Naive B cell (primary cell): Measurements from ENCODE around the gene SCAPER. TPM values are rescaled to one million over a fixed set of nuclear protein-coding genes. Genes with fewer than 3 reads are reported as not detected.
"Not testable (repeated sequence)": the region's sequence is repeated elsewhere in the genome, so short reads cannot be mapped to it uniquely, and the experiment has no call there.

Experiments used
- ATAC-seq, 2 donors: fragments of 150-1000 bp; cut with Tn5 transposase; 2 replicates each; pipeline ENCODE4 v1.10.0; 2021; ENCODE audit warnings: low read depth in 2 of 2, mild to moderate bottlenecking in 2 of 2, moderate library complexity in 2 of 2
- DNase-seq: peaks from one replicate; pipeline ENCODE4 v3.0.0; 2022
- H3K27ac Mint-ChIP-seq, 6 donors: one replicate each; pipeline ENCODE4 v1.8.0; 2020 to 2022; ENCODE audit warnings: mild to moderate bottlenecking in 6 of 6, mixed read lengths in 6 of 6, moderate library complexity in 5 of 6, inconsistent platforms in 2 of 6
- H3K27me3 Mint-ChIP-seq, 3 donors: one replicate each; pipeline ENCODE4 v1.8.0; 2021 to 2022; ENCODE audit warnings: mixed read lengths in 3 of 3, mild to moderate bottlenecking in 1 of 3
- H3K36me3 Mint-ChIP-seq, 2 donors: one replicate each; pipeline ENCODE4 v1.8.0; 2020 to 2022; ENCODE audit warnings: mixed read lengths in 2 of 2, inconsistent platforms in 1 of 2, mild to moderate bottlenecking in 1 of 2
- H3K4me1 Mint-ChIP-seq, 3 donors: one replicate each; pipeline ENCODE4 v1.8.0; 2020 to 2022; ENCODE audit warnings: mixed read lengths in 3 of 3, inconsistent platforms in 1 of 3, mild to moderate bottlenecking in 1 of 3, moderate library complexity in 1 of 3
- H3K4me3 Mint-ChIP-seq, 8 donors: one replicate each; pipeline ENCODE4 v1.8.0; 2020 to 2022; ENCODE audit warnings: mild to moderate bottlenecking in 8 of 8, mixed read lengths in 8 of 8, moderate library complexity in 8 of 8, inconsistent platforms in 2 of 8
- H3K9me3 Mint-ChIP-seq, 7 donors: one replicate each; pipeline ENCODE4 v1.8.0; 2020 to 2022; ENCODE audit warnings: mixed read lengths in 7 of 7, mild to moderate bottlenecking in 5 of 7, inconsistent platforms in 2 of 7, moderate library complexity in 1 of 7
- polyA plus RNA-seq, 6 donors: library from polyadenylated mRNA; unstranded; fragments of 300-500 nt; fragmentation: Illumina TruSeq; gene quantifications; one replicate each; pipeline ENCODE4 v1.2.3, GENCODE V29; 2021; ENCODE audit warnings: low read depth in 6 of 6

Gene SCAPER
- polyA plus RNA-seq, 6 donors from 2014 or later: 11.2 to 38.5 (median 19.0) TPM

- no peaks in the 10 kb centered on the region for H3K27me3 Mint-ChIP-seq
- DNase-seq (no peak), ATAC-seq (no peak)
- H3K4me1 Mint-ChIP-seq: peaks cover 4 to 17% (median 13%) of the 10 kb centered on the region in 3 donors
- peaks cover 25 to 43% of the 10 kb centered on the region in 2 donors for H3K36me3 Mint-ChIP-seq
- H3K4me3 Mint-ChIP-seq: no peak overlapping the region
- H3K27ac Mint-ChIP-seq: no peak overlapping the region
- peaks cover 0 to 21% (median 12%) of the 10 kb centered on the region in 7 donors for H3K9me3 Mint-ChIP-seq
Measured at GRCh38 chr15:76829939-76830338, 75.2 kb downstream of the SCAPER start.

GRCh38 chr15:76823890-76824289 is 81.2 kb downstream of the SCAPER start:
- no peaks in the 10 kb centered on the region for H3K27me3 Mint-ChIP-seq
- H3K9me3 Mint-ChIP-seq: peaks cover 0 to 6% (median 0%) of the 10 kb centered on the region in 7 donors
- no peak overlapping the region for H3K4me3 Mint-ChIP-seq
- ATAC-seq (no peak), DNase-seq (no peak)
- peaks cover 8 to 13% of the 10 kb centered on the region in 2 donors for H3K36me3 Mint-ChIP-seq
- peaks cover 5 to 14% (median 13%) of the 10 kb centered on the region in 3 donors for H3K4me1 Mint-ChIP-seq
- no peak overlapping the region for H3K27ac Mint-ChIP-seq

GRCh38 chr15:76823303-76823702 is 81.8 kb downstream of the SCAPER start:
- no peak overlapping the region for H3K27ac Mint-ChIP-seq
- no peaks in the 10 kb centered on the region for H3K27me3 Mint-ChIP-seq
- ATAC-seq (no peak), DNase-seq (no peak)
- peaks cover 12 to 17% of the 10 kb centered on the region in 2 donors for H3K36me3 Mint-ChIP-seq
- H3K4me1 Mint-ChIP-seq: peaks cover 5 to 14% (median 13%) of the 10 kb centered on the region in 3 donors
- no peak overlapping the region for H3K4me3 Mint-ChIP-seq
- peaks cover 0 to 10% (median 3%) of the 10 kb centered on the region in 7 donors for H3K9me3 Mint-ChIP-seq

GRCh38 chr15:76818926-76819325 is 86.2 kb downstream of the SCAPER start:
- not testable (repeated sequence) for H3K4me3 Mint-ChIP-seq, ATAC-seq, DNase-seq, H3K27me3 Mint-ChIP-seq, H3K27ac Mint-ChIP-seq
- Mint-ChIP-seq H3K36me3 (peaks cover 8 to 17% of the 10 kb centered on the region in 2 donors), H3K9me3 (peaks cover 0 to 14% (median 6%) of the 10 kb centered on the region in 7 donors), H3K4me1 (peaks cover 4 to 22% (median 9%) of the 10 kb centered on the region in 3 donors)

GRCh38 chr15:76815421-76815820 is 89.7 kb downstream of the SCAPER start:
- no peak overlapping the region for H3K4me3 Mint-ChIP-seq
- peak overlapping the region in 2 of 6 donors; percentile 9 to 28 for H3K27ac Mint-ChIP-seq
- peaks cover 10 to 23% (median 11%) of the 10 kb centered on the region in 3 donors for H3K4me1 Mint-ChIP-seq
- peaks cover 14 to 23% of the 10 kb centered on the region in 2 donors for H3K36me3 Mint-ChIP-seq
- DNase-seq (no peak), ATAC-seq (no peak)
- no peaks in the 10 kb centered on the region for H3K27me3 Mint-ChIP-seq
- H3K9me3 Mint-ChIP-seq: peaks cover 0 to 24% (median 9%) of the 10 kb centered on the region in 7 donors

- no peak for DNase-seq
- Mint-ChIP-seq H3K36me3 (peaks cover 11 to 17% of the 10 kb centered on the region in 2 donors), H3K9me3 (peaks cover 0 to 15% (median 8%) of the 10 kb centered on the region in 7 donors), H3K27ac (no peak overlapping the region), H3K4me3 (no peak overlapping the region), H3K27me3 (no peaks in the 10 kb centered on the region), H3K4me1 (peaks cover 21 to 40% (median 23%) of the 10 kb centered on the region in 3 donors)
- ATAC-seq: no peak
Measured at GRCh38 chr15:76812381-76812780, 92.8 kb downstream of the SCAPER start.

- Mint-ChIP-seq H3K4me3 (peak overlapping the region in 1 of 8 donors; percentile 48), H3K4me1 (peaks cover 14 to 29% (median 23%) of the 10 kb centered on the region in 3 donors), H3K27ac (peak overlapping the region in 1 of 6 donors; percentile 7), H3K9me3 (peaks cover 0 to 13% (median 8%) of the 10 kb centered on the region in 7 donors), H3K27me3 (no peaks in the 10 kb centered on the region), H3K36me3 (peaks cover 5 to 17% of the 10 kb centered on the region in 2 donors)
- no peak for ATAC-seq
- no peak for DNase-seq
Measured at GRCh38 chr15:76809412-76810103, 95.6 kb downstream of the SCAPER start.

GRCh38 chr15:76803049-76803571 is 102.0 kb downstream of the SCAPER start:
- Mint-ChIP-seq H3K4me3 (no peak overlapping the region), H3K27me3 (no peaks in the 10 kb centered on the region), H3K4me1 (no peaks in the 10 kb centered on the region), H3K9me3 (no peaks in the 10 kb centered on the region), H3K36me3 (peaks cover 29 to 40% of the 10 kb centered on the region in 2 donors), H3K27ac (peak overlapping the region in 1 of 6 donors; percentile 17)
- ATAC-seq (no peak), DNase-seq (no peak)

- Mint-ChIP-seq H3K4me1 (no peaks in the 10 kb centered on the region), H3K36me3 (peaks cover 29 to 40% of the 10 kb centered on the region in 2 donors), H3K9me3 (no peaks in the 10 kb centered on the region), H3K27ac (peak overlapping the region in 1 of 6 donors; percentile 49), H3K4me3 (no peak overlapping the region), H3K27me3 (no peaks in the 10 kb centered on the region)
- ATAC-seq (no peak), DNase-seq (no peak)
Measured at GRCh38 chr15:76802411-76802810, 102.7 kb downstream of the SCAPER start.

- Mint-ChIP-seq H3K36me3 (peaks cover 29 to 49% of the 10 kb centered on the region in 2 donors), H3K9me3 (no peaks in the 10 kb centered on the region), H3K4me3 (no peak overlapping the region), H3K27ac (no peak overlapping the region), H3K4me1 (no peaks in the 10 kb centered on the region), H3K27me3 (no peaks in the 10 kb centered on the region)
- ATAC-seq: no peak
- DNase-seq: no peak
Measured at GRCh38 chr15:76799760-76800159, 105.4 kb downstream of the SCAPER start.

- no peak overlapping the region for H3K4me3 Mint-ChIP-seq
- no peak for DNase-seq
- no peaks in the 10 kb centered on the region for H3K4me1 Mint-ChIP-seq
- ATAC-seq: no peak
- peaks cover 38 to 62% of the 10 kb centered on the region in 2 donors for H3K36me3 Mint-ChIP-seq
- H3K27ac Mint-ChIP-seq: peak overlapping the region in 1 of 6 donors; percentile 60
- H3K27me3 Mint-ChIP-seq: no peaks in the 10 kb centered on the region
- peaks cover 0 to 16% (median 2%) of the 10 kb centered on the region in 7 donors for H3K9me3 Mint-ChIP-seq
Measured at GRCh38 chr15:76795217-76795616, 109.9 kb downstream of the SCAPER start.

GRCh38 chr15:76793162-76793561 is 112.0 kb downstream of the SCAPER start:
- Mint-ChIP-seq H3K27ac (no peak overlapping the region), H3K27me3 (no peaks in the 10 kb centered on the region), H3K4me1 (no peaks in the 10 kb centered on the region), H3K36me3 (peaks cover 30 to 52% of the 10 kb centered on the region in 2 donors), H3K4me3 (no peak overlapping the region), H3K9me3 (peaks cover 0 to 16% (median 2%) of the 10 kb centered on the region in 7 donors)
- DNase-seq: no peak
- no peak for ATAC-seq

GRCh38 chr15:76791511-76791910 is 113.6 kb downstream of the SCAPER start:
- Mint-ChIP-seq H3K36me3 (peaks cover 30 to 46% of the 10 kb centered on the region in 2 donors), H3K9me3 (peaks cover 0 to 16% (median 2%) of the 10 kb centered on the region in 7 donors), H3K27ac (peak overlapping the region in 1 of 6 donors; percentile 54), H3K27me3 (no peaks in the 10 kb centered on the region), H3K4me3 (no peak overlapping the region), H3K4me1 (no peaks in the 10 kb centered on the region)
- DNase-seq (no peak), ATAC-seq (no peak)

- peaks cover 0 to 5% (median 0%) of the 10 kb centered on the region in 3 donors for H3K4me1 Mint-ChIP-seq
- H3K36me3 Mint-ChIP-seq: peaks cover 37 to 41% of the 10 kb centered on the region in 2 donors
- H3K27me3 Mint-ChIP-seq: no peaks in the 10 kb centered on the region
- peak overlapping the region in 1 of 6 donors; percentile 50 for H3K27ac Mint-ChIP-seq
- DNase-seq (no peak), ATAC-seq (no peak)
- peaks cover 0 to 27% (median 8%) of the 10 kb centered on the region in 7 donors for H3K9me3 Mint-ChIP-seq
- no peak overlapping the region for H3K4me3 Mint-ChIP-seq
Measured at GRCh38 chr15:76787273-76787672, 117.9 kb downstream of the SCAPER start.
